NCI-H187 treated with DMSO at 0.1 percent for 48 hours (cell line): Measurements from ENCODE around the gene GRWD1.

ENCODE experiments used
- DNase-seq: peaks from one replicate; lab custom pipeline; 2025; lab: John Stamatoyannopoulos, UW

The GRWD1 gene

DNA sequence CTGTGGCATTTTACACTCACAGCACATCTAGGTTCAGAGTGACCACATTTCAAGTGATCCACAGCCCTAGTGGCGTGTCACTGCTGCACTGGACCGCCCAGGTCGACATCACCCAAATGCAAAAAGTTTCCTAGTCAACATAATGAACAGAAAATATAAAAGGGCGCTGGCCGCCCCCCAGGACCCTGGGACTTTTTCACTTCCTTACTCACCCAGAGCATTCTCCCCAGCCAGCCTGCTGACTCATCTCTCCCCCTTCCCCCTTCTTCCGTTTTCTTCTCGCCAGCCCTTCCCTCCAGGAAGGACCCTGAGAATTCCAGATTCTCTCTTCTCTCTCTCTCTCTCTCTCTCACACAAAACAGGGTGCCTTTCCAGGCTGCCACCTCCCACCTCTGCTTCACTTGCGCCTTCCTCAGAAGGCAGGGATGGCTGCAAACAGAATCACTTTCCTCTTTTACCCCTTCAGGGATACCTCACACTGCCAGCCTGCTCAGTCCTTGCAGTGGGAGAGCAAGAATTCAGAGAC, 21.0 kb upstream of the GRWD1 start:
- DNase-seq, result no peak

DNA sequence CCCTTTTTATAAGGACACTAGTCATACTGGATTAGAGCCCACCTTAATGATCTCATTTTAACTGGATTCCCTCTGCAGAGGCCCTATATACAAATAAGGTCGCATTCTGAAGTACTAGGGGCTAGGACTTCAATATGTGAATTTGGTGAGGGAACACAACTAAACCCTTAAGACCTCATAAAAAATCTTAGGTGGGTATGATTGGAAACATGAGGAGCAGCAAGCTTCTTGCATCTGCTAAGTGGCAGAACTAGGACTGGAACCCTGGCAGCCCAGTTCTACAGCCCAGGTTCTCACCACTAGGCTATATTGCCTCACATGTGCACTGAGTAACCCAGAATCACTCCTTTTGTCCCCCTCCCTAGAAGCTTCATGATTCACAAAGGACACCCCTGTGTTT, 17.1 kb upstream of the GRWD1 start:
- DNase-seq, result no peak

DNA sequence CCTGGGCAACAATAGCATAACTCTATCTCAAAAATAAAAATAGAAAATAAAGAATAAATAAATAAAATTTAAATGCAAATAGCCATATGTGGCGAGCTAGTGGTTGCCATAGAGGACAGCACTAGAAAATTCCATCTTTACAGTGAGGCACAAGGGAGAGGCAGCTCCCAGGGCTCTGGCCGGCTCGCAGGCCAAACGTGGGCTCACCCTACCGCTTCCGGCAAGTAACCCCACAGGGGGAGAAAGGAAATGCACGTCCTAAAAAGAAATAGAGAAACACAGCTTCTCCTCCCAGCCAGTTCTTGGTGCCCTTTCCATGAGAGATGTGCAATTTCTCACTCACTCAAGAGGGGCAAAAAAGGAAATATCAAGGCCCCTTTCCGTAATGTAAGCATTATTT, 12.4 kb upstream of the GRWD1 start:
- no peak for DNase-seq

DNA sequence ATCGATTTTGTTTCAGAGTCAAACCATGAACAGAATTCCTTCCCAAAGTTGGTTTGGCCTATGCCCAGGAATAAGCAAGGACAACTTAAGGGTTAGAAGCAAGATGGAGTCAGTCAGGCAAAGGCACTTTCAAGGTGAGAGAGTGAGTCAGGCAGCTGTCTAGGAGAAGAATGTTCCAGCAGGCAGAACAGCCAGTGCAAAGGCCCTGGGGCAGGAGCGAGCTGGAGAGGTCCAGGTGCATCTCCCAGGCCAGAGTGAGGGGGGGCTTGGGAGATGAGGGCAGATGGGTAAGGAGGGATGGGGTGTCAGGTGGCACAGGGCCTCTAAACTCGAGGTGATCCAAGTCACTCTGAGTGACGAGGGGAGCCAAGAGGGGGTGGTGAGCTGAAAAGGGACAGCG, 9.2 kb upstream of the GRWD1 start:
- DNase-seq, result no peak

DNA sequence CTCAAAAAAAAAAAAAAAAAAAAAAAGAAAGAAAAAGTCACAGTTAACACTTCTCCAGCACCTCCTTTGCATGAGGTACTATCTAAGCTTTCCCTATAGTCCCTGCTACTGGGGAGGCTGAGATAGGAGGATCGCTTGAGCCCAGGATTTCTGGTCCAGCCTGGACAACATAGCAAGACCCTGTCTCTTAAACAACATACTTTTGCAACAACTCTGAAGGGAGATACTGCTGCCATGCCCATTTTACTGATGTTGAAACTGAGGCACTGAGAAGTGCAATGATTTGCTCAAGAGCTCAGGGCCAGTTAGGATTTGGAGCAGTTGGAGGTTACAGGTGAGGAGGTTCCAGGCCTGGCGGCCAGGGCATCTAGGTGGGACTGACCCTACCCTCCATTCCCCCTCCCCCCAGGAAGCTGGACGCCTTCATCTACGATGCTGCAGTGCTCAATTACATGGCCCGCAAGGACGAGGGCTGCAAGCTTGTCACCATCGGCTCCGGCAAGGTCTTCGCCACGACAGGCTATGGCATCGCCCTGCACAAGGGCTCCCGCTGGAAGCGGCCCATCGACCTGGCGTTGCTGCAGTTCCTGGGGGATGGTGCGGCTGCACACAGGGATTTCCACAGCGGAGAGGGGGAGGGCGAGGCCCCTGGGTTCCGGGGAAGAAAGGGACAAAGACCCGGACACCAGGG, 4.3 kb upstream of the GRWD1 start:
- no peak for DNase-seq

DNA sequence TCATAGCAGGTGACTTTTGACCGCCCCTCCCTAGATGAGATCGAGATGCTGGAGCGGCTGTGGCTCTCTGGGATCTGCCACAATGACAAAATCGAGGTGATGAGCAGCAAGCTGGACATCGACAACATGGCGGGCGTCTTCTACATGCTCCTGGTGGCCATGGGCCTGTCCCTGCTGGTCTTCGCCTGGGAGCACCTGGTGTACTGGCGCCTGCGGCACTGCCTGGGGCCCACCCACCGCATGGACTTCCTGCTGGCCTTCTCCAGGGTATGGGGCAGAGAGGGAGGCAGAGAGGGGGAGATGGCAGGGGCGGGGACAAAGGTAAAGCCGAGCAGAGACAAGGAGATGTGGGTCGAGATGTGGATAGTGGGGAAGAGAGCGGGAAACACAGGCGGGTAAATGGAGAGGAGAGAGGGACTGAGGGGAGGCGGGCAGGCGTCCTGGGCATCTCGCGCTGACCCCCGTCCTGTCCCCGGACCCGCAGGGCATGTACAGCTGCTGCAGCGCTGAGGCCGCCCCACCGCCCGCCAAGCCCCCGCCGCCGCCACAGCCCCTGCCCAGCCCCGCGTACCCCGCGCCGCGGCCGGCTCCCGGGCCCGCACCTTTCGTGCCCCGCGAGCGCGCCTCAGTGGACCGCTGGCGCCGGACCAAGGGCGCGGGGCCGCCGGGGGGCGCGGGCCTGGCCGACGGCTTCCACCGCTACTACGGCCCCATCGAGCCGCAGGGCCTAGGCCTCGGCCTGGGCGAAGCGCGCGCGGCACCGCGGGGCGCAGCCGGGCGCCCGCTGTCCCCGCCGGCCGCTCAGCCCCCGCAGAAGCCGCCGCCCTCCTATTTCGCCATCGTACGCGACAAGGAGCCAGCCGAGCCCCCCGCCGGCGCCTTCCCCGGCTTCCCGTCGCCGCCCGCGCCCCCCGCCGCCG, 3.4 kb upstream of the GRWD1 start:
- no peak for DNase-seq

DNA sequence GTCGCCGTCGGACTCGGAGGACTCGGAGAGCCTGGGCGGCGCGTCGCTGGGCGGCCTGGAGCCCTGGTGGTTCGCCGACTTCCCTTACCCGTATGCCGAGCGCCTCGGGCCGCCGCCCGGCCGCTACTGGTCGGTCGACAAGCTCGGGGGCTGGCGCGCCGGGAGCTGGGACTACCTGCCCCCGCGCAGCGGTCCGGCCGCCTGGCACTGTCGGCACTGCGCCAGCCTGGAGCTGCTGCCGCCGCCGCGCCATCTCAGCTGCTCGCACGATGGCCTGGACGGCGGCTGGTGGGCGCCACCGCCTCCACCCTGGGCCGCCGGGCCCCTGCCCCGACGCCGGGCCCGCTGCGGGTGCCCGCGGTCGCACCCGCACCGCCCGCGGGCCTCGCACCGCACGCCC, 2.5 kb upstream of the GRWD1 start:
- DNase-seq, result no peak

DNA sequence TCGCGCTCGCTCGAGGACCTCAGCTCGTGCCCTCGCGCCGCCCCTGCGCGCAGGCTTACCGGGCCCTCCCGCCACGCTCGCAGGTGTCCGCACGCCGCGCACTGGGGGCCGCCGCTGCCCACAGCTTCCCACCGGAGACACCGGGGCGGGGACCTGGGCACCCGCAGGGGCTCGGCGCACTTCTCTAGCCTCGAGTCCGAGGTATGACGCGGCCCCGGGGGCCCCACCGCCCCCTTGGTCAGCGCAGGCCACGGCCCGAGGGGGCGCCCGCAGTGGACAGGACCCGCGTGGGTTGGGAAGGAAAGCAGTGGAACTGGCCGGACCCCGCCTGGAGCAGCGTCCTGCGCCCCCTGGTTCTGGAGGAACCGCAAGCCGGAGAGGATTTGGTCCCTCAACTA, 2.1 kb upstream of the GRWD1 start:
- no peak for DNase-seq

DNA sequence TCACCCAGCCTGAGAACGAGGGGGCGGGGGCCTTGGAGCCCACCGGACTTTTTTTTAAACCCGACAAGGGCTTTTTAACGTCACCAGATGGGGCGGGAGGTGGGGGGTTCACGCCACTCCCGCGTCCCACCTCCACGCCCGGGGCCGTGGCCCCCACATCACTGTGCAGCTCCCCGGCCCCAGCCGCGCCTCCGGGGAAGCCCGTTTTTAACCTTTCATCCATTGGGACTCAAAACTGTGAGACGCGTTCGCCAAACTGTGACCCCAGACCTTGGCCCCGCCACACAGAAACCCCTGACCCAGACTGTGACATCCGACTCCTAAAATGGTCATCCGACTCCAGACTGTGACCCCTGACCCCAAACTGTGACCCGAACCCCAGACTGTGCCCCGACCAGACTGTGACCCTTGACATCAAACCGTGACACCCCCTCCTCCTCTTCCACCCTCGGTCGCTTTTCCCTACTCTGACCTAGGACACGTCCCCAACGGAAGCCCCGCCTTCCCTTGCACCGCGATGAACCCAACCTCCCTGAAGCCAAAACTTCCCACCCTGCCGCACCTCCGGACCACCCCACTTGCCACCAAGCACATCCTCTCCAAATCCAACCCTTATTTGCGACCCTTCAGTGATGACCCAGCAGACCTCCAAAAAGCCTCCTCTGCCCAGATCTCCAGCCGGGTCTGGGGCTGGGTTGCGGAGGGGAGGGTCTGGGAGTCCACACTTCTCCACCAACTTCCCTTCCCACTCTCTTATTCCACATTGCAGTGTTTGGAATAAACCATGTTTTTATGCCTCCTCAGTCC, 1.5 kb upstream of the GRWD1 start:
- DNase-seq, result no peak

DNA sequence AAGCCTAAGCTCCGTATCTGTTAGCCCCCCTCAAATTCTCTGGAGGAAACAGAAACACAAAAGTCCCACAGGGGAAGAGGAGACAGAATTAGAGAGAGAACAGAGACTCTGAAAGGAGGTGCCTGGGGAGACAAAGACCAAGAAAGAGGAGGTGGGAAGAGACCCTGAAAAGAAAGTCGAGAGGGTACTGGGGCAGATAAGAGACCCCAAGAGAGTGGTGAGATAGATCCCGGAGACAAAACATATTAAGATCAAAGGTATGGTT, 915 bp upstream of the GRWD1 start:
- DNase-seq, result no peak

DNA sequence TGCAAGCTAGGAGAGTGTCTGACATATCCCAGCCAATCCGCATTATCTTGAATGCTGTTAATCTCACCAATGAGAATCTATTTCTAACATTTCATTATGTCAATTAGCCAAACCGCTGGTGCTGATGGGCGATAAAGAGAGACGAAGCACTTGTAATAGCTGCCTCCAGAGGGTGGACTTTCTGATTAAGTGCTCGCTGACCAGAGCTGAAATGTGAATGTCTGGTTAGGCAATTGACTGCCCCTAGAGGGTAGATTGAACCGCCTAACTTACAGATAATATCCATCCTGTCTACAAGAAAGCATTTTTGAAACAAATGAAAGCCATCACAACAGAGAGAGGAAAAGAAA, 552 bp upstream of the GRWD1 start:
- no peak for DNase-seq

DNA sequence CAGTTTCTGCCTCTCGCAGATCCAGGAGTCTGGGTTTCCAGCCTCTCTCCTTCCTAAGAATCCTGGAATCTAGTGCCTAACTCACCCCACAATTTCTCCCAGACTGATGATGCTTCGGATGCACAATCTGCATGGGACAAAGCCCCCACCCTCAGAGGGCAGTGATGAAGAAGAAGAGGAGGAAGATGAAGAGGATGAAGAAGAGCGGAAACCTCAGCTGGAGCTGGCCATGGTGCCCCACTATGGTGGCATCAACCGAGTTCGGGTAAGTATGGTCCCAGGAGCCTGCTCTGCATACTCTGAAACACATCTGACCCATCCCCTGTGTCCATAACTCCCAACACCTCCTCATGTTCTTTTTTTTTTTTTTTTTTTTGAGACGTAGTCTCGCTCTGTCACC, 796 bp downstream of the GRWD1 start:
- no peak for DNase-seq

DNA sequence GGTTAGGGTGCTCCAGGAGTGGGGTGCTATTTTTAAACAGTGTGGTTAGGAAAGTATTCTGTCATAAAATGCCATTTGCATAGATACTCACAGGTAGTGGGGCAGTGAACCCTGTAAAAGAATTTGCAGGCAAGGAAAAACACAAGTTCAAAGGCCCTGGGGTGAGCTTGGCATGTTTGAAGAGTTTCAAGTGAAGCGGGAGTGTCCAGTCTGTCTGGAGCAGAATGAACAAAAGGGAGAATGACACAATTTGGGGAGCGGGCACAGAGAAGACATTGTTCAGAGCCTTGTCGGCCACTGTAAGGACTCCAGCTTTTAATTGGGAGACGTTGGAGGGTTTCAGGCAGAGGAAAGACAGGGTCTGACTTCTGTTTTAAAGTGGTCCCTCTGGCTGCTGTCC, 2.8 kb downstream of the GRWD1 start:
- DNase-seq, result no peak

DNA sequence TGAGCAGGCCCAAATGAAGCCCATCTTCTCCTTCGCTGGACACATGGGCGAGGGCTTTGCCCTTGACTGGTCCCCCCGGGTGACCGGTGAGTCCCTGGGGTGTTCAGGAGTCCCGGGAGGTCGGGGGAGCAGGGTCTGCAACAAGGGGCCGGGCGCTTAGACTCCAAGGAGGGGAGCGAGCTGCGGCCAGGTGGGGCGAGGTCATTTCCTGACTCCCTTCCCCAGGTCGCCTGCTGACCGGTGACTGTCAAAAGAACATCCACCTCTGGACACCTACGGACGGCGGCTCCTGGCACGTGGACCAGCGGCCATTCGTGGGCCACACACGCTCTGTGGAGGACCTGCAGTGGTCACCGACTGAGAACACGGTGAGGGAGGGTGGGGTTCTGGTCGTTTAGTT, 4.7 kb downstream of the GRWD1 start:
- no peak for DNase-seq

DNA sequence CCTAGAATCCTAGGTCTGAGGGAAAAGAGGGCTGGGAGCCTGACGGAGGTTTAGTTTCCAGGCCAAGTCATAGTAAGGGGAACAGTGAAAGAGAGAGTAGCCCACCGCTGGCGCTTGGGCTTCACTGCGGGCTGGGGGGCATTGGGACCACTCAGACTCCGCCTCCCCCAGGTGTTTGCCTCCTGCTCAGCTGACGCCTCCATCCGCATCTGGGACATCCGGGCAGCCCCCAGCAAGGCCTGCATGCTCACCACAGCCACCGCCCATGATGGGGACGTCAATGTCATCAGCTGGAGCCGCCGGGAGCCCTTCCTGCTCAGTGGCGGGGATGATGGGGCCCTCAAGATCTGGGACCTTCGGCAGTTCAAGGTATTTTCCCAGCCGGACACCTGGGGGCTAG, 5.1 kb downstream of the GRWD1 start:
- DNase-seq, result no peak

DNA sequence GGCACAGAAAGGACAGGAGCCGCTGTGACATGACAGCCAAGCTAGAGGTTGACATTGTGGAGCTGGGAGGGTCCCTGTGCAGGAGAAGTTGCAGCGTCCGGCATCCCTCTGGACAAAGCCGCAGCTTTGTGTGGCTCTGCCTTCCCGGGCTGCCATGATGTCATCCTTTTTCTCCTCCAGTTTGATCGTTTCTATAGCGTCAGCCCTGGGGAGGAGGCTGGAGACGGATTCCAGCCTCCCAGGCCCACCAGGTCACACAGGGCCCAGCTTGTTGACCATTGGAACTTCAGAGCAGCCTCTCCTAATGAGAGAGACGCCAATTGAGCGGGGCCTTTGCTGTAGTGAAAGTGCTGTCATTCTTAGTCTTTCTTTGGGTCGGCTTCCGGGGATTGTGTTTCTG, 5.8 kb downstream of the GRWD1 start:
- DNase-seq, result no peak

DNA sequence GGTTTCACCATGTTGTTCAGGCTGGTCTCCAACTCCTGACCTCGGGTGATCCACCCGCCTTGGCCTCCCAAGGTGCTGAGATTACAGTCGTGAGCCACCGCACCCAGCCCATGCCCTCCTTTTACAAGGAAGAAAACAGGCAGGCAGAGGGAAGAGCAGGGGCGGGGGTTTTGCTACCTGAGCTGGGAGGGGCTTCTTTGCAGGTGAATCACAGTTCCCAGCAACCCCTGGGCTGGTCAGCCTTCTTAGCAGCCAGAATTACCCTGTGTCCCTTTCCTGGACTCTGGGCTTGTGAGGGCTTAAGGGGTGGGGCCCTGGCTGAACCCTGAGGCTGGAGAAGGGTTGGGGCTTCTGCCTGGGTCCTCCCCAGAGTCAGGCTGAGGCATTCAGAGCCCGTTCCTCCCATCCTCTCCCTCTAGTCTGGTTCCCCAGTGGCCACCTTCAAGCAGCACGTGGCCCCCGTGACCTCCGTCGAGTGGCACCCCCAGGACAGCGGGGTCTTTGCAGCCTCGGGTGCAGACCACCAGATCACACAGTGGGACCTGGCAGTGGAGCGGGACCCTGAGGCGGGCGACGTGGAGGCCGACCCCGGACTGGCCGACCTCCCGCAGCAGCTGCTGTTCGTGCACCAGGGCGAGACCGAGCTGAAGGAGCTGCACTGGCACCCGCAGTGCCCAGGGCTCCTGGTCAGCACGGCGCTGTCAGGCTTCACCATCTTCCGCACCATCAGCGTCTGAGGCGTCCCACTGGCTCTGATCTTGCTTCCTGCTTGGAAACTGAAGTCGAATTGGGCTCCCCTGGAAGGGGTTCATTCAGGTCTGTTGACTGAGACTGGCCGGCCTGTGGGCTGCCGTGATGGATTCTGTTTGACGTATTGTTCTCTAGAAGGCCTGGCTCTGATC, 6.8 kb downstream of the GRWD1 start:
- DNase-seq, result no peak

DNA sequence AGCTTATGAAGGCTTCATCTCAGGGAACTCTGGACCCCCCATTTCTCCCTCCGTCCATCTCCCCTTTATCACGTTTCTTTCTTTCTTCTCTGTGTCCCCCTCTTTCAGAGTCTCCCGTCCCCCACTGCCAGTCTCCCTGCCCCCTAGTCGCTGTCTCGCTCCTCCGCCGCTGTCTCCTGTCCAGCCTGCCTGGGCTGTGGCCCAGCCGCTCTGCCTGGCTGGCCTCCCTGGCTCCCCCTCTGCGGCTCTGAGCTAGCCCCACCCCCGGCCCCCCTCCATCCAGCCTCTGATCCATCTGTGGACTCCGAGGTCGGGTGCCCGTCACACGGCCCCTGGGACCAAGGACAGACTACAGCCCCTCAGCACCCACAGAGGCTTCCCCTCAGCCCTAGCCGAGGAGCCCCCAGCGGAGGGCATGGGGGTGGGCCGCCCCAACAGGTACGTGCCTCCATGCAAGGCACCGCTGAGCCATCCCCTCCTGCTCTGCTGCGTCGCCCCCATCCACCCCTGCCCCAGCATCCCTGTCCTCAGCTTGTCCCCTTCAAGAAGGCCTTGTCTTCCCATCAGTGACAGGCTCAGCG, 8.5 kb downstream of the GRWD1 start:
- no peak for DNase-seq

DNA sequence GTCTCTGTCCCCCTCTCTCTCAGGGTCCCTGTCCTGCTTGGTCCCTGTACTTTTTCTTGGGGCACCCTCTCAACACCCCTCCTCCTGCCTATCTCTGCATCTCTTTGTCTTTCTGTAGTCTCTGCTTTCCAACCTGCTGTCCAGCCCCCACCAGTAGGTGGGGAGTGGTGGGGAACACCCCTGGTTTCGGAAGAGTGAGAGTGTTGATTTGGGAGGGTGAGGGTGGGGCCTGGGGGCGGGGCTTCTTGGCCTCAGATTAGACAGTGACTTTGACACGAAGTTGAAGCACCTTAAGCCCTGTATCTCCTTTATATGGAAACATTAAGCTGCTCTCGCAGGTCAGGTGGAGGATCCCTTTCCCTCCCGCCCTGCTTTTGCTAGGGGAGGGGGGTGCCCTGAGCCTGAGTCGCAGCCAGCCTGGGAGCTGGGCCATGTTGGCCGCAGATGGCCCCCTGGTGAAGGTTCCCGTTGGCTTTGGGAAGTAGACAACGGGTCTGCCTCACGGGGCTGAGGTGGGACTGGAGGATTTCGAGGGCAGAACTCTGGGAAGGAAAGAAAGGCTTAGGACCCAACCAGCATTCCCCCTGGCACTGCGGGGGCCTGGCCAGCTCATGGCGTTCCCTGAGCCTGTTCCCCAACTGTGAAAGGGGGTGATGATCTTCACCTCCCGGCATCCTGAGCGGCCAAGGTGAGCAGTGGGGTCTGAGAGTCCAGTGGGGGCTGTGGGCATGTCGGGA, 9.6 kb downstream of the GRWD1 start, which contains the start of gene KCNJ14:
TSS of gene KCNJ14 (plus strand) at position 404 of the 737 bp plus-strand sequence. CDS start 6,151 bp downstream, outside the sequence.
- DNase-seq, result no peak

DNA sequence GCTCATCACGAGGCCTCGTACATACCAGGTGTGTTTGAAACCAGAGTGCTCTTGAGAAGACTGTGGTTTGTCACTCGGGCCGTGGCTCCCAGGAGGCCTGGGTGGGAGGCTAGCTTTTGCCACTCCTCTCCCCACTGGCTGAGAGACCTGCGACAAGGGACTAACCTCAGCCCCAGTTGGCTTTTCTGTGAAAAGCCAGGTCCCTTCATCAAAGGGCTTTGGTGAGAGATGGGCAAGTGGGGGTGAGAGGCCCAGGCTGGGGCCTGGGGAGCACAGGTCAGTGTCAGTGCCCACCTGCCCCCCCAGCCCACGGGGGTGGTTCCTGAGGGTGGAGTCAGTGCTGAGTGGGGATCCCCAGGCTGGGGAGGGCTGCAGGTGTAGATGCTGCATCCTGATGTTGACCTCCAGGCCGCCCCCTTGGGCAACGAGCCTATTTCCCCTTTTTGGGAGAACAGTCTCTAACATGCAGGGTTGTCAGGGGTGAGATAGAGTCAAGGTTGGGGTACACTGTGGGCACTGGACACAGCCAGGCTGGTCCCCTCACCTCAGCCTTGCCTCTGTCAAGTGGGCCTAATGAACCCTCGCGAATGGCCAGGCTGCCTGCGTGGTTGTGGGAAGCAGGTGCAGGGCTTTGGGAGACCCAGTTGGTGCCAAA, 10.3 kb downstream of the GRWD1 start:
- no peak for DNase-seq
